A549 treated with dexamethasone at 1 μM for 4 hours (cell line): Measurements from ENCODE around the gene TMEM89. TPM values are rescaled to one million over a fixed set of nuclear protein-coding genes. Genes with fewer than 3 reads are reported as not detected.

Experiments used
- total RNA-seq: library from RNA; stranded (reverse); fragments of 200-300 nt; extraction: Qiagen RNA extraction; gene quantifications from 5 replicates; pipeline ENCODE4 v1.2.3, GENCODE V29; 2022

TMEM89 gene
- total RNA-seq, result not detected in 5 replicates

GRCh38 chr3:48621461-48621869 is at the start of gene TMEM89:
Gene TMEM89 (minus strand): TSS chr3:48621769. CDS start chr3:48621756, 13 bp downstream.

GRCh38 chr3:48662753-48663488 is 41.4 kb upstream of the TMEM89 start, which contains the start of gene CELSR3:
Gene CELSR3 (minus strand): TSS chr3:48662886. CDS start chr3:48662634, 252 bp downstream.

GRCh38 chr3:48635222-48636021 is 13.9 kb upstream of the TMEM89 start, which contains the start of gene SLC26A6:
Gene SLC26A6 (minus strand): TSS chr3:48635461. CDS start chr3:48635393, 68 bp downstream.

GRCh38 chr3:48609088-48610005 is 12.2 kb downstream of the TMEM89 start, which contains the start of gene UQCRC1:
Gene UQCRC1 (minus strand): TSS chr3:48609646. CDS start chr3:48609620, 26 bp downstream.

GRCh38 chr3:48595075-48595525 is 26.5 kb downstream of the TMEM89 start, which contains the start of gene COL7A1:
Gene COL7A1 (minus strand): TSS chr3:48595329. CDS start chr3:48595159, 170 bp downstream.

Other genes with a start within 250 kb of the TMEM89 start
- not detected in 5 replicates for gene FBXW12, start 249.6 kb downstream of the TMEM89 start, total RNA-seq
- gene PLXNB1, start 191.7 kb downstream of the TMEM89 start, total RNA-seq, result 11.2 to 20.0 TPM (median 16.7 TPM) in 5 replicates
- 24.8 to 28.3 TPM (median 26.7 TPM) in 5 replicates for gene CCDC51, start 181.7 kb downstream of the TMEM89 start, total RNA-seq
- gene TMA7, start 181.5 kb downstream of the TMEM89 start, total RNA-seq, result 273 to 468 TPM (median 291 TPM) in 5 replicates
- gene ATRIP, start 175.0 kb downstream of the TMEM89 start, total RNA-seq, result 7.7 to 8.8 TPM (median 8.4 TPM) in 5 replicates
- gene SHISA5, start 117.6 kb downstream of the TMEM89 start, total RNA-seq, result 95.5 to 137 TPM (median 133 TPM) in 5 replicates
- 7.4 to 13.5 TPM (median 10.4 TPM) in 5 replicates for gene PFKFB4, start 65.0 kb downstream of the TMEM89 start, total RNA-seq
- 4.9 to 8.5 TPM (median 6.9 TPM) in 5 replicates for gene UCN2, start 58.0 kb downstream of the TMEM89 start, total RNA-seq
- gene COL7A1, start 26.4 kb downstream of the TMEM89 start, total RNA-seq, result 87.7 to 170 TPM (median 128 TPM) in 5 replicates
- gene UQCRC1, start 12.1 kb downstream of the TMEM89 start, total RNA-seq, result 150 to 202 TPM (median 156 TPM) in 5 replicates
- 10.2 to 17.3 TPM (median 14.0 TPM) in 5 replicates for gene SLC26A6, start 13.7 kb upstream of the TMEM89 start, total RNA-seq
- gene CELSR3, start 41.1 kb upstream of the TMEM89 start, total RNA-seq, result 2.7 to 4.4 TPM (median 4.2 TPM) in 5 replicates
- gene NCKIPSD, start 64.1 kb upstream of the TMEM89 start, total RNA-seq, result 7.8 to 12.0 TPM (median 10.7 TPM) in 5 replicates
- 45.8 to 56.2 TPM (median 52.9 TPM) in 5 replicates for gene IP6K2, start 95.5 kb upstream of the TMEM89 start, total RNA-seq
- gene PRKAR2A, start 226.1 kb upstream of the TMEM89 start, total RNA-seq, result 15.4 to 25.3 TPM (median 23.1 TPM) in 5 replicates